Measurements from ENCODE around the gene SVIL.
"Not testable (repeated sequence)": the region's sequence is repeated elsewhere in the genome, so short reads cannot be mapped to it uniquely, and the experiment has no call there.

SVIL gene

GRCh38 chr10:29621161-29621560 is 13.6 kb downstream of the SVIL start:
- DNase-seq: no peak

GRCh38 chr10:29620112-29620690 is 14.6 kb downstream of the SVIL start:
- no peak for DNase-seq

- no peak for DNase-seq
These were observed 15.5 kb downstream of the SVIL start for GRCh38 chr10:29619241-29619669.

GRCh38 chr10:29618341-29619171 is 16.2 kb downstream of the SVIL start:
- DNase-seq: no peak

- no peak for DNase-seq
These were observed 16.9 kb downstream of the SVIL start for GRCh38 chr10:29617880-29618340.

- no peak for DNase-seq
These were observed 18.2 kb downstream of the SVIL start for GRCh38 chr10:29616542-29616941.

GRCh38 chr10:29615195-29615594 is 19.6 kb downstream of the SVIL start:
- DNase-seq: no peak

GRCh38 chr10:29614289-29614688 is 20.5 kb downstream of the SVIL start:
- DNase-seq: not testable (repeated sequence)

GRCh38 chr10:29613791-29614190 is 21.0 kb downstream of the SVIL start:
- no peak for DNase-seq

GRCh38 chr10:29613196-29613595 is 21.6 kb downstream of the SVIL start:
- DNase-seq: no peak

- no peak for DNase-seq
These were observed 22.1 kb downstream of the SVIL start for GRCh38 chr10:29612657-29613056.

- no peak for DNase-seq
These were observed 22.9 kb downstream of the SVIL start for GRCh38 chr10:29611781-29612381.

GRCh38 chr10:29610876-29611647 is 23.7 kb downstream of the SVIL start:
- no peak for DNase-seq

- DNase-seq: not testable (repeated sequence)
These were observed 24.4 kb downstream of the SVIL start for GRCh38 chr10:29610331-29610730.

- DNase-seq: no peak
These were observed 25.1 kb downstream of the SVIL start for GRCh38 chr10:29609696-29610095.

- no peak for DNase-seq
These were observed 26.1 kb downstream of the SVIL start for GRCh38 chr10:29608476-29609301.

GRCh38 chr10:29608062-29608461 is 26.7 kb downstream of the SVIL start:
- DNase-seq: no peak

GRCh38 chr10:29607576-29607975 is 27.2 kb downstream of the SVIL start:
- DNase-seq: no peak

- not testable (repeated sequence) for DNase-seq
These were observed 28.1 kb downstream of the SVIL start for GRCh38 chr10:29606693-29607092.

- DNase-seq: no peak
These were observed 30.4 kb downstream of the SVIL start for GRCh38 chr10:29604291-29604825.

- no peak for DNase-seq
These were observed 31.4 kb downstream of the SVIL start for GRCh38 chr10:29603223-29603896.

Measured in activated effector memory CD4-positive, alpha-beta T cell treated with Interleukin-2 at 50 U/mL for 16 hours (primary cell).